Inflammatory macrophage treated with lipopolysaccharide for 4 hours (primary cell): ENCODE measurements around the gene ZNF804B.

Experiments
- DNase-seq: peaks from one replicate; pipeline ENCODE4 v3.0.0-alpha.2; 2020

ZNF804B gene

DNA sequence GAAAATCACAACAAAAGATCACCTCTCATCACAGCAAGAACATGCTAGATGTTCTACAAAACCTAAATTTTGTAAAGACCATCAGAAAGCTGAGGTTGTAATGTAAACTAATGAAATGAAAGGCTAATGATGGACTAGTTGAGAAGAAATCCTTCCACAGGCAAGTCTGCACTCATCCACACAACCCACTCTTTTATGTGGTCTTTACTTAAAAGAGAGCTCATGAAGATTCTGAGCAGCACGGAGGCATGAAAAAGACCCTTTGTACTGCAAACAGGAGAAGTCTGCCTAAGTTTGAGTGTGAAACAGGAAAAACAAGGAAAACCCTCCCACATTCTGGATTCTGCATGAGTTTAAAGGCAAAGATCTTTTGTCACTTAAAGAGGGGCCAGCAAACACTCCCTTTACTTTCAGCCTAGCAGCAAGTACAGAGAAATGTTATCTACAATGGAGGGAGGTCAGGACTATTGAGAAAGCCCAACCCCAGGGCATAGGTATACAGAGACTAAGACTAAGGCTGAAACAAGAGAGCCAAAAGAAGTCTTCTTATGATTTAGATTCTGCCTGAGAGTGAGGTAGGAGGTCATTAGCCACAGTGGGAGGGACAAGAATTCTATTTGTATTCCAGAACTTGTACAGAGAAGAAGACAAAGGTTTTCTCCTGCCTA is 557.2 kb downstream of the ZNF804B start:
- DNase-seq, result no peak

DNA sequence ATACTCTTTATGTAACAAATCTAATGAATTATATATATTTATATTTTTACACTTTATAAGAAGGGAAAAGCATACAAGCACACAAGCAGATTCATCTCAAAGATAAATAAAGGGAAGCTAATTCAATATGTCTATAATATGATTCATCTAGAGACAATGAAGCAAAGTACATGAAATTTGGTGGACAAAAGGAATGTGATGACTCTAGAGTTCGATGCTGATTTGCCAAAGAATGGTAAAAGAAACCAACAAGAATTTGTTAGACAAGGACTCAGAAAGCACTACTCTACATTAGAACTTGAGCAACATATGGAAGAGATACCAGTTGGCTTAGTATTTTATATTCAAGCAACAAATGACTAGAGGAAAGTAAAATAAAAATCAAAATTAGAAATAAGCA is 572.5 kb downstream of the ZNF804B start:
- DNase-seq, result no peak

DNA sequence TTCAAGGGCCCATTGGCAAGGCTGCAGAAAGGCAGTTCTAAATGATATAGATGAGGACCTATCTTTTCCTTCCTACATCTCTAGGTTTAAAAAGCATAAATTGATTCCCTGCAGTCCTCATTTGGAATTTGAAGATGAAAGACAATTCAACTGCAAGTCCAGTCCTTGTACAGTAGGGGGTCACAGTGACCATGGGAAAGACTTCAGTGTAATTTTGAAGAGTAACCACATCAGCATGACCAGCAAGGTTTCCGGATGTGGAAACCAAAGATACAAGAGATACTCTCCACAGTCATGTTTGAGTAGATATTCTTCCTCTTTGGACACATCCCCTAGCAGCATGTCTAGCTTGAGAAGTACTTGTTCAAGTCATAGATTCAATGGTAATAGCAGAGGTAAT is 575.3 kb downstream of the ZNF804B start:
- no peak for DNase-seq

DNA sequence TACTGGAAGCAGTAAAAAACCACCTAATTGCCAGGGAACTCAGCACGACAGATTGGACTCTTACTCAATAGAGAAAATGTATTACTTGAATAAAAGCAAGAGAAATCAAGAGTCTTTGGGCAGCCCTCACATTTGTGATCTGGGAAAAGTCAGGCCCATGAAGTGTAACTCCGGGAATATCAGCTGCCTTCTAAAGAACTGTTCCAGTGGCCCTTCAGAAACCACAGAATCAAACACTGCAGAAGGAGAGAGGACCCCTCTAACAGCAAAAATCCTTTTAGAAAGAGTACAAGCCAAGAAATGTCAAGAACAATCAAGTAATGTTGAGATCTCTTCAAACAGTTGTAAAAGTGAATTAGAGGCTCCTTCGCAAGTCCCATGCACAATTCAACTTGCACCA is 576.0 kb downstream of the ZNF804B start:
- DNase-seq, result no peak

DNA sequence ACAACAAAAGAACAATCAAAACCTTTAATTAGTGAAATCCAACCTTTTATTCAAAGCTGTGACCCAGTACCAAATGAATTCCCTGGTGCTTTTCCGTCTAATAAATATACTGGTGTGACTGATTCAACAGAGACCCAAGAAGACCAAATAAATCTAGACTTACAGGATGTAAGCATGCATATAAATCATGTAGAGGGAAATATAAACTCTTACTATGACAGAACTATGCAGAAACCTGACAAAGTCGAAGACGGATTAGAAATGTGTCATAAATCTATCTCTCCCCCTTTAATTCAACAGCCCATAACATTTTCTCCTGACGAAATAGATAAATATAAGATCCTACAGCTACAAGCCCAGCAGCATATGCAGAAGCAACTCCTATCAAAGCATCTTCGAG is 576.6 kb downstream of the ZNF804B start:
- no peak for DNase-seq

DNA sequence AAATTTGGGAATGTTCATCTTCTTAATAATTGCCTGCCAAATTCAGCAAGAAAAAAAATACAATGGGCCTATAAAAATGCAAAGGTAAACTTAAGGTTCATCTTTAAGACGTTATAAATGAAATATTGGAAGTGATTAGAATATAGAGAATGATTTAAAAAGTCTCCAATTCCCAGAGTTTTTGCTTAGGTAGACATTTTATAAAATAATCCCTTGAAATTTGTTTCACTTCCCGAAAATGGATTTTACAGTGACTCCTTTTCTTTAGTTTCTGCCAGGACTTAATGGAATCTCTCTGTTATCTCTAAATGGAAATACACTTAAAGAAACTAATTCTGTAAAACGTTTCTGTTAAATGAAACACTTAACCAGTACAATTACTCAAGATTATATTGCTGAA is 580.2 kb downstream of the ZNF804B start:
- no peak for DNase-seq

DNA sequence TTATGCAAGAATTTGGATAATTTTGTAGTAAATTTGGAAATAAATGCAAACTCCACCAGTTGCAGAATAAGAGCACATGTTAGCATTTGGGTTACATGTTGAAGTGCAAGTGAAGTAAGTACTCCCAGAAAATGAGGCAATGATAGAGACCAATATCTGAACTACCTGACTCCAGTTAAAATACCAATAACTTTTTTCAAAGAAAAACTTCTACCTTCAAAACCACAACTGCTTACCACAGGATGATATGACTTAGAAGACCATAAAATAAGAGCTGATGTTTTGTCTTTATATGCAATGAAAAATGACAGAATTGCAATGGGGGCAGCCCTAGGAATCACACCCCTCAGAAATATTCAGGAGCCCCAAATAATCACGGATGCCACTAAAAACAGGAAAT is 597.6 kb downstream of the ZNF804B start:
- no peak for DNase-seq

DNA sequence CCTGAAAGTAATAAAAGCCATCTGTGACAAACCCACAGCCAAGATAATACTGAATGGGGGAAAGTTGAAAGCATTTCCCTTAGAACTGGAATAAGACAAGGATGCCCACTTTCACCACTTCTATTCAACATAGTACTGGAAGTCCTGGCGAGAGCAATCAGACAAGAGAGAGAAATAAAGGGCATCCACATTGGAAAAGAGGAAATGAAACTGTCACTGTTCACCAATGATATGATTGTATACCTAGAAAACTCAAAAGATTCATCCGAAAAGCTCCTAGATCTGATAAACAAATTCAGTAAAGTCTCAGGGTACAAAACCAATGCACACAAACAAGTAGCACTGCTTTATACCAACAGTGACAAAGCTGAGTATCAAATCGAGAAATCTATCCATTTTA is 617.7 kb downstream of the ZNF804B start:
- no peak for DNase-seq

DNA sequence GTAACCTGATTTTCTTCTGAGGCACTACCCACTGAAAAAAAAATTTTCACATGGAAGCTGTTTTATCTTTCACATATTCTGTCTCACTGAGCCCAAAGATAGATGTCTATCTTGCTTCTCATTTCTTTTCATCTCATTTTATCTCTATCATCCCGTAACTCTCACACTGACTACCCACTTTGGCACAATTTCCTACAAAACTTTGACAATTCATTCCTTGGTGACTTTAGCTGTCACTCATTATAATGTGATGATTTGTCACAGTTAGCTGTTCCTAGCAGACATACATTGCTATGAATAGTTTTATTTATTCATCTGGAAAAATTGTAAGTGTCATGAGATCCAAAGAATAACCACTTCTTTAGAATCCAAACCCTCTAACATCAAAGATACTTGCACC is 625.9 kb downstream of the ZNF804B start:
- DNase-seq, result no peak
